ENCODE data around the gene CLNK. TPM values are rescaled to one million over a fixed set of nuclear protein-coding genes. Genes with fewer than 3 reads are reported as not detected.

Gene CLNK
- total RNA-seq, 4 donors from 2014 or later, result not detected

- Histone ChIP-seq H3K4me1 (no peaks in the 10 kb centered on the region), H3K27me3 (no peaks in the 10 kb centered on the region), H3K36me3 (no peaks in the 10 kb centered on the region), H3K9me3 (no peaks in the 10 kb centered on the region), H3K4me3 (replicated peaks in 1 of 3) (no peak overlapping the region), H3K27ac (no peak overlapping the region)
- TF ChIP-seq POLR2A (IDR thresholded peaks at IDR 0.05) (no peak), CTCF (IDR thresholded peaks at IDR 0.05) (no peak)
- WGBS, 2 donors, result 76 to 81% methylated on average over 5 of the region's 5 CpGs
- no peak for DNase-seq
- intact Hi-C loops (cut with DNase I), result no loop called here
Observed at GRCh38 chr4:10643600-10644425, 40.8 kb downstream of the CLNK start.

DNA sequence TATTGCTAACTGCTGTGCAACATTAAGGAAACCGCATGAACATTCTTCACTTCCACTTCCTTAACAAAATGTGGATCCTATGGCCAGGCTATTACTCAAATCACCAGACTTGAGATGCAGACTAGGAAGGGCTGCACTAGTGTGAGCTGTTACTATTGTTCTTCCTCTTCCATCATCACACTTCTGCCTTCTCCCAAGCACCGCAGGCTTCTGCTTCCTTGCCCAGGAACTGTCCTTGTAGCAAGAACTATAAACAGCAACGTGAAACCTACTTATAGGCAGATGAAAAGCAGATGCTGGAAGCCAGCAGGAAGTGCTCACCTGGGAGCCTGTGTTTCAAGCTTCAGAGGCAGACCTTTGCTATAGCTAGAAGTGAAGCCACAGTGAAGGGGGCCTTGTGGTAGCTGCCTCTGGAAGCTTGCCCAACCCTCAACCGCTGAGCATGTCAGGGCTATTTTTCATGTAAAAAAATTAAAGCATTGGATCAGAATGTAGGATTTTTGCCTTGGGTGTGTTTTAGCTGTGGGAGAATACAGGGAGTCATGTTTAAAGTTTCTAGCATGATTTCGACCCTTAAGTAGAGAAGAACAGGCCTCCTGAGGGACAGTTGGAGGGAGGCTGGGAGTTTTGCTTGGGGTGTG is 43.9 kb downstream of the CLNK start:
- Histone ChIP-seq H3K27ac (no peak overlapping the region), H3K36me3 (no peaks in the 10 kb centered on the region), H3K9me3 (no peaks in the 10 kb centered on the region), H3K4me3 (replicated peaks in 1 of 3) (no peak overlapping the region), H3K27me3 (no peaks in the 10 kb centered on the region), H3K4me1 (no peaks in the 10 kb centered on the region)
- no peak for DNase-seq
- intact Hi-C loops (cut with DNase I), result no loop called here
- no peak for TF ChIP-seq CTCF (IDR thresholded peaks at IDR 0.05)
- no peak for TF ChIP-seq POLR2A (IDR thresholded peaks at IDR 0.05)
- WGBS, 2 donors, result 60 to 71% methylated on average over 5 of the region's 5 CpGs

- 89 to 92% methylated on average over 2 of the region's 2 CpGs for WGBS, 2 donors
- Histone ChIP-seq H3K36me3 (no peaks in the 10 kb centered on the region), H3K27me3 (no peaks in the 10 kb centered on the region), H3K27ac (no peak overlapping the region), H3K4me1 (no peaks in the 10 kb centered on the region), H3K9me3 (no peaks in the 10 kb centered on the region), H3K4me3 (replicated peaks in 1 of 3) (no peak overlapping the region)
- intact Hi-C loops (cut with DNase I), result no loop called here
- TF ChIP-seq CTCF (IDR thresholded peaks at IDR 0.05) (no peak), POLR2A (IDR thresholded peaks at IDR 0.05) (no peak)
- no peak for DNase-seq
Observed at GRCh38 chr4:10639664-10640063, 44.9 kb downstream of the CLNK start.

DNA sequence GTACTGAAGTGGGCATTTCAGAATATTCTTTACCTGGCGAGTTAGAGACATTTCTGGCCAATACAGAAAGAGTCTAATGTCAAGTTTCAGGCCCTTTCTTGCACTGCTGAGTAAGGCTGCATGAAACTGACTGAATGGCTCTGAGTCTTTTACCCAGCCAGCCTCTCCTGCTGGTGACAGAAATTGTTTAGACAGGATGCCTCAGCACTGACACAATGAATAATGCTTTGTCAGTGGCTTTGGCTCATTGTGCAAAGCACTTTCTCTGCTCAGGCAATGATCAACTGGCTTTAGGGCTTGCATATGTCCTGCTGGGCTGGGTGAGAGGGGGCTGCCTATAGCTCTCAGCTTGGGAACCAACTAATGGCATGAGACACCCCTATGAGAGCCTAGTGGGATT is 45.5 kb downstream of the CLNK start:
- Histone ChIP-seq H3K4me3 (replicated peaks in 1 of 3) (no peak overlapping the region), H3K27ac (no peak overlapping the region), H3K27me3 (no peaks in the 10 kb centered on the region), H3K4me1 (no peaks in the 10 kb centered on the region), H3K36me3 (no peaks in the 10 kb centered on the region), H3K9me3 (no peaks in the 10 kb centered on the region)
- TF ChIP-seq CTCF (IDR thresholded peaks at IDR 0.05), result no peak
- TF ChIP-seq POLR2A (IDR thresholded peaks at IDR 0.05), result no peak
- no peak for DNase-seq
- intact Hi-C loops (cut with DNase I), result no loop called here
- 92% methylated on average over 1 of the region's 1 CpG for WGBS, 2 donors

DNA sequence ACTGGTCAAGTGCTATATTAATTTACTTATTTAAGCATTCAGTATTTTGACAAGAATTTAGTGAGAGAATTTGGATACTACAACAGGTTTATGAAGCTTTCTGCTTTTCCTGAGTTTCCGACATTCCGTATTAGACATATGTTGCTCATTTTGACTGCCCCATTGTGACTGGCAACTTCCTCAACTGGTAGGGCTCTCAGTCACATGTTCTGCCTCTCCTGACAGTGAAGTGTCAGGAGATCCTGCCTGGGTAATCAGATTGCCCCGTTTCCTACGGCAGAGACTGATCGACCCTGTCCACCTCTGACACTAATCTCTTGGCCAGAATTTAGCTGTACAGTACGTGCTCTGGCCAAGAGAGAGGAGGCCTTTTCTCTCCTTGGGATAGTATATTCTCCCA is 49.5 kb downstream of the CLNK start:
- Histone ChIP-seq H3K4me3 (replicated peaks in 1 of 3) (no peak overlapping the region), H3K27ac (no peak overlapping the region), H3K27me3 (no peaks in the 10 kb centered on the region), H3K9me3 (no peaks in the 10 kb centered on the region), H3K36me3 (no peaks in the 10 kb centered on the region), H3K4me1 (no peaks in the 10 kb centered on the region)
- TF ChIP-seq POLR2A (IDR thresholded peaks at IDR 0.05), result no peak
- no peak for TF ChIP-seq CTCF (IDR thresholded peaks at IDR 0.05)
- intact Hi-C loops (cut with DNase I), result no loop called here
- DNase-seq, result no peak
- 53 to 65% methylated on average over 6 of the region's 6 CpGs for WGBS, 2 donors
